Limb (tissue), 2 donors: Measurements from ENCODE around the gene MARCHF4.

Experiments used
- DNase-seq, 2 donors: peaks; one replicate each; pipeline ENCODE4 v3.0.0-alpha.2; 2016; ENCODE audit errors: extremely low spot score in 2 of 2

MARCHF4 gene

DNA sequence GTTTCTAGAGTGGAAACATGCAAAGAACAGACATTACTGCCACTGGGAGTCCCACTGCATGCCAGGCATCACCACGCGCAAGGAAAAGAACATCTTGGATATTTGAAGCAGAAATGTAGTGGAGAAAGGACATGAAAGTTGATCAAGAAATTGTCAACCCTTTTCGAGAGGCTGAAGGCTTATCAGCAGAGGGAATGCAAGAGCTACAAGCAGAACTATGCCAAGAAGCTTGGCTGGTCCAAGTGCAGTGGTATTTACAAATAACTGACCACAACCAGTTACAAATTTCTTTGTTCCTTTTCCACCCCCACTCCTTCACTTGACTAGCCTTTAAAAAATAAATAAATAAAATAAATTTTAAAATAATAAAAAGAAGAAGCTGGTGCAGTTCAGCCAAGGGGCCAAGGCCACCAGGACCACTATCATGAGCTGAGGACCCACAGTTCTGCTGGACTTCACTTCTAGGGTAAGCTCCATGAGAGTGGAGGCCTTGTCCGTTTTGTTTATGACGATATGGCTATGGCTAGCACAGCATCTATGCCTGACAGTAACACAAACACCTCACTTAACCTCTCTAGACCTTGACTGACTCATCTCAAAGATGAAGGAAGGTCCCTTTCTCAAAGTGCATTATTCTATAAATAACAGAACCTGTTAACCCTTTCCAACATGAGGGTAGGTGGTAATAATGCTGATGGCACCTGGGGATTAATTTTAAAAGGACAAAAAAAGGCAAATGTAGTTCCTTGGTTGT is 20.9 kb downstream of the MARCHF4 start:
- no peak for DNase-seq

GRCh38 chr2:216350214-216350791 is 22.0 kb downstream of the MARCHF4 start:
- no peak for DNase-seq

DNA sequence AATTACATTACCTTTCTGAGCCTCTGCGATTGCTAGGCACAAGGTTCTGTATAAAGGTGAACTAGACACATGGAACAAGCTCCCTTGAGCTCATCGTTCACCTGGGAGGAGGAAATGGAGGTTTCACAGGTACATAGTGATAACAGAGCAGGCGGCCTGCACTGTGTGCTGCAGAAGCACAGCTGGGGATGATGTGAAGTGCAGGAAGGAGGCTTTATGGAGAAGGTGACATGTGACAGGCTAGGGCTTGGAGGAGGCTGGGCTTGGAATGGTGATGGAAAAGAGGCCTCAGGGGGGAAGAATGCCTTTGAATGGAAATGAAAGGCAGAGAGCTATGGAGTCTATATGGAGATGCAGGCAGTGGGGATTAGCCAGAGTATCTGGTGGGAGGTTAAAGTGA is 22.9 kb downstream of the MARCHF4 start:
- no peak for DNase-seq

- no peak for DNase-seq
Measured at GRCh38 chr2:216348756-216349308, 23.5 kb downstream of the MARCHF4 start.

DNA sequence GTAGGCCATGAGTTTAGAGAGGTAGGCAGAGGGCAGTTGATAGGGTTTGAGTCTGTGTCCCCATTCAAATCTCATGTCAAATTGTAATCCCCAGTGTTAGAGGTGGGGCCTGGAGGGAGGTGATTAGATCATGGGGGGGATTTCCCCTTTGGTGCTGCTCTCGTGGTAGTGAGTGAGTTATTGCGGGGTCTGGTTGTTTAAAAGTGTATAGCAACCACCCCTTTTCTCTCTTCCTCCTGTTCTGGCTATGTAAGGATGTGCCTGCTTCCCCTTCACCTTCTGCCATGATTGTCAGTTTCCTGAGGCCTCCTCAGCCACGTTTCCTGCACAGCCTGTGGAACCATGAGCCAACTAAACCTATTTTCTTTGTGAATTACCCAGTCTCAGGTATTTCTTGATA is 25.5 kb downstream of the MARCHF4 start:
- no peak for DNase-seq

- DNase-seq = no peak
Measured at GRCh38 chr2:216345846-216346245, 26.4 kb downstream of the MARCHF4 start.

DNA sequence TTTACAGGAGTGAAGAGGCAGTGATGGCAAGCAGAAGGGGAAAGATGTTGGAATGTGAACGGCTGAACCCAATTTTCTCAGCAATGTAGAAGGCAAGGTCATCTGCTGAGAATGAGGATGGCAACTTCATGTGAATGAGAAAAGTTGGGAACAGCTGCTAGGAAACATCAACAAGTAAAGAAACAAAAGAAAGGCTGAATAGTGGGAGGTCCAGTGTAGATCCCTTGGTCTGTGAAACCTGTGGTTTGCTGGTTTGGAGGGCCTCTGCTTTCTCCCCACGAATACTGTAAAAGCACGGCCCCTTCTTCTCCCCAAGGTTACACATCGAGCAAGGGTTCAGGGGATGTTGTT is 27.4 kb downstream of the MARCHF4 start:
- no peak for DNase-seq

- no peak for DNase-seq
Measured at GRCh38 chr2:216344206-216344949, 27.9 kb downstream of the MARCHF4 start.

DNA sequence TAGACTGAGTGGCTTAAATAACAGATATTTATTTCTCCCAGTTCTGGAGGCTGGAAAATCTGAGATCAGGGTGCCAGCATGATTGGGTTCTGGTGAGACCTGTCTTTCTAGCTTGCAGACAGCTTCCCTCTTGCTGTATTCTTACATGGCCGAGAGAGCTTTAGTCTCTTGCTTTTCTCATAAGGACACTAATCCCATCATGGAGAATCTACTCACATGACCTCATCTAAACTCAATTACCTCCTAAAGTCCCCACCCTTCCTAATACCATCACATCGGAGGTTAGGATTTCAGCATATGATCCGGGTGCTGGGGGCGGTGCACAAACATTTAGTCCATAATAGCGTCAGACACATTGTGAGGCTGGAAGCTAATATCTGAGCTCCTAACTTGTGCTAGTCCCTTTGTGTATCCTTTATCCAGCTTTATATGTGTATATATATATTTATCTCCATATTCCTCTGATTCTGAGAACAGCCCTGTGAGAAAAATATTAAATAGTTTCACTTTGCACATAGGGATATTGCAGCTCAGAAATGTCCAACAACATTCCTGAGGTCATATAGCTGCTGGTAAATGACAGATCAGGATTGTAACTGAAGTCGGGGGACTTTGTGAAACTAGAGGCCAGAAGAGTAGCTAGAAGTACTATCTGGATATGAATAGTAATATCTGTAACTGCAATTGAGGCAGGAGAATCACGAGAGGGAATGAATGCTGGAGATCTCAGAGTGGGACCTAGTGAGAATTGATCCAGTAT is 28.9 kb downstream of the MARCHF4 start:
- no peak for DNase-seq

GRCh38 chr2:216341121-216341520 is 31.2 kb downstream of the MARCHF4 start:
- DNase-seq = peak in 1 of 2 donors; percentile 40

GRCh38 chr2:216340280-216340631 is 32.0 kb downstream of the MARCHF4 start:
- no peak for DNase-seq

GRCh38 chr2:216339456-216340279 is 32.6 kb downstream of the MARCHF4 start:
- peak; percentile 47 for DNase-seq

- no peak for DNase-seq
Measured at GRCh38 chr2:216335252-216335651, 37.0 kb downstream of the MARCHF4 start.

DNA sequence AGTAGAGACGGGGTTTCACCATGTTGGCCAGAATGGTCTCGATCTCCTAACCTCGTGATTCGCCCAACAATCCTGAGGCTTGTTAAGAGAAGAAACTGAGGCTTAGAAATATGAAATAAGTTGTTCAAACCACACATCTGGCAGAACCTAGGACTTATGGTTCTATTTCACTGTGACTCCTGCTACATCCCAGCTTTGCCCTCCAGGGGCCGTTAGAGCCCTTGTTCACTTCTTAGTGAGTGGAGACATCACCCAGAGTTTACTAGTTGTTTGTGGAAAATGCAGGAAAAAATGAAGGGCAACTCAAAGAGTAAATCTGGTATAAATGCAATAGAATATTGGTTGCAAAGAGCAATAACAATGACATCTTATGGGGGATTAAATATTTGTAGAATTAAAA is 43.9 kb downstream of the MARCHF4 start:
- DNase-seq = no peak

- no peak for DNase-seq
Measured at GRCh38 chr2:216327447-216327935, 44.8 kb downstream of the MARCHF4 start.
